HG02938 (cell line): ENCODE data around the gene DNAJC15.
"Not testable (repeated sequence)": the region's sequence is repeated elsewhere in the genome, so short reads cannot be mapped to it uniquely, and the experiment has no call there.

ENCODE experiments used
- ATAC-seq: cut with Tn5 transposase; IDR thresholded peaks from one replicate; pipeline ENCODE4 v1.9.1; 2021; ENCODE audit warnings: mild to moderate bottlenecking, moderate library complexity; ENCODE audit not compliant: unreplicated experiment

Gene DNAJC15

GRCh38 chr13:43042410-43042921 lies 19.1 kb downstream of the DNAJC15 start:
- no peak for ATAC-seq

- no peak for ATAC-seq
Observed at GRCh38 chr13:43044720-43045301, 21.4 kb downstream of the DNAJC15 start.

- ATAC-seq = not testable (repeated sequence)
Observed at GRCh38 chr13:43045302-43045773, 22.0 kb downstream of the DNAJC15 start.

GRCh38 chr13:43046259-43046658 lies 22.9 kb downstream of the DNAJC15 start:
- ATAC-seq = no peak

GRCh38 chr13:43054803-43055802 lies 31.7 kb downstream of the DNAJC15 start:
- no peak for ATAC-seq

- no peak for ATAC-seq
Observed at GRCh38 chr13:43057653-43058317, 34.4 kb downstream of the DNAJC15 start.

GRCh38 chr13:43058318-43058674 lies 34.9 kb downstream of the DNAJC15 start:
- no peak for ATAC-seq

- ATAC-seq = no peak
Observed at GRCh38 chr13:43058831-43059230, 35.4 kb downstream of the DNAJC15 start.

- ATAC-seq = not testable (repeated sequence)
Observed at GRCh38 chr13:43059779-43060178, 36.4 kb downstream of the DNAJC15 start.

GRCh38 chr13:43060806-43061205 lies 37.4 kb downstream of the DNAJC15 start:
- ATAC-seq = not testable (repeated sequence)

- no peak for ATAC-seq
Observed at GRCh38 chr13:43061496-43062280, 38.3 kb downstream of the DNAJC15 start.

- ATAC-seq = no peak
Observed at GRCh38 chr13:43071824-43072223, 48.4 kb downstream of the DNAJC15 start.

GRCh38 chr13:43072394-43072793 lies 49.0 kb downstream of the DNAJC15 start:
- ATAC-seq = no peak

GRCh38 chr13:43074824-43075510 lies 51.6 kb downstream of the DNAJC15 start:
- ATAC-seq = peak; percentile 76

- not testable (repeated sequence) for ATAC-seq
Observed at GRCh38 chr13:43075511-43075902, 52.1 kb downstream of the DNAJC15 start.

- no peak for ATAC-seq
Observed at GRCh38 chr13:43077046-43077445, 53.7 kb downstream of the DNAJC15 start.

GRCh38 chr13:43077461-43077860 lies 54.1 kb downstream of the DNAJC15 start:
- ATAC-seq = no peak

GRCh38 chr13:43077906-43078305 lies 54.5 kb downstream of the DNAJC15 start:
- no peak for ATAC-seq

GRCh38 chr13:43078399-43078798 lies 55.0 kb downstream of the DNAJC15 start:
- no peak for ATAC-seq

- ATAC-seq = no peak
Observed at GRCh38 chr13:43079392-43079931, 56.1 kb downstream of the DNAJC15 start.
